H1 (cell line): ENCODE results near the gene SLC28A1. TPM values are rescaled to one million over a fixed set of nuclear protein-coding genes. Genes with fewer than 3 reads are reported as not detected.

Source experiments
- CTCF ChIA-PET: fragments of 300-600 bp; sonication (Branson Sonifier 250); formaldehyde crosslinking; loops from one replicate; lab custom pipeline; 2021; ENCODE audit not compliant: partially characterized antibody; lab: Charles Lee
- POLR2A ChIA-PET: fragments of 300-600 bp; sonication (Branson Sonifier 250); formaldehyde crosslinking; loops from one replicate; lab custom pipeline; 2021; ENCODE audit warnings: inconsistent platforms; ENCODE audit not compliant: partially characterized antibody; lab: Charles Lee
- DNase-seq, 2 experiments: peaks; one replicate each; pipeline versions ENCODE4 v3.0.0 to v3.0.0-alpha.2; 2010 to 2022; ENCODE audit warnings: low spot score in 2 of 2, low read depth in 1 of 2, mixed read lengths in 1 of 2
- FAIRE-seq: peaks from 2 replicates; lab custom pipeline; 2011; peaks lifted over from hg19 to GRCh38; lab: Jason Lieb, UNC
- H2AFZ ChIP-seq: 2 replicates; pipeline ENCODE4 v1.8.1; 2012; ENCODE audit warnings: low read length, inconsistent platforms
- H2AK5ac ChIP-seq: 2 replicates; pipeline ENCODE4 v1.6.1; 2013; ENCODE audit warnings: low read depth, low read length
- H2BK120ac ChIP-seq: replicated peaks from 2 replicates; pipeline ENCODE3; 2013; ENCODE audit warnings: low read depth, low read length, inconsistent platforms
- H2BK12ac ChIP-seq: 2 replicates; pipeline ENCODE4 v1.6.1; 2013; ENCODE audit warnings: low read depth, low read length
- H2BK15ac ChIP-seq: 2 replicates; pipeline ENCODE4 v1.6.1; 2013; ENCODE audit warnings: low read length
- H2BK20ac ChIP-seq: 2 replicates; pipeline ENCODE4 v1.6.1; 2013; ENCODE audit warnings: low read length
- H2BK5ac ChIP-seq: 2 replicates; pipeline ENCODE4 v1.6.1; 2013; ENCODE audit warnings: low read depth, low read length
- H3K14ac ChIP-seq: 2 replicates; pipeline ENCODE4 v1.6.1; 2013; ENCODE audit warnings: inconsistent platforms; ENCODE audit not compliant: insufficient read length
- H3K18ac ChIP-seq: 2 replicates; pipeline ENCODE4 v1.6.1; 2013; ENCODE audit warnings: low read length; ENCODE audit errors: extremely low read depth
- H3K23ac ChIP-seq: 2 replicates; pipeline ENCODE4 v1.6.1; 2013; ENCODE audit warnings: inconsistent platforms; ENCODE audit not compliant: insufficient read length
- H3K23me2 ChIP-seq: 2 replicates; pipeline ENCODE4 v1.6.1; 2013; ENCODE audit warnings: low read depth, low read length
- H3K27ac ChIP-seq: 2 replicates; pipeline ENCODE4 v1.6.1; 2011; ENCODE audit warnings: low read depth, low read length, inconsistent platforms
- H3K27me3 ChIP-seq, 4 experiments: replicated peaks in 1 of 4; 1 replicate in 1 of 4; 2 replicates in 3 of 4; pipeline versions ENCODE4 v1.6.1 to v1.8.1; 2011 to 2013; ENCODE audit warnings: low read length in 3 of 4, mild to moderate bottlenecking in 3 of 4, inconsistent platforms in 2 of 4, mixed read lengths in 2 of 4, moderate library complexity in 1 of 4; ENCODE audit not compliant: control insufficient read depth in 3 of 4, insufficient read depth in 3 of 4; ENCODE audit errors: extremely low read depth in 1 of 4
- H3K36me3 ChIP-seq, 4 experiments: 2 replicates each; pipeline versions ENCODE4 v1.6.1 to v1.8.1; 2011 to 2013; ENCODE audit warnings: mild to moderate bottlenecking in 4 of 4, low read length in 3 of 4, moderate library complexity in 2 of 4, control low read depth in 1 of 4, inconsistent platforms in 1 of 4; ENCODE audit not compliant: insufficient read depth in 4 of 4, control insufficient read depth in 2 of 4
- H3K4ac ChIP-seq: replicated peaks from 2 replicates; pipeline ENCODE3; 2013; ENCODE audit warnings: low read length, low read depth, mixed read lengths, inconsistent platforms; ENCODE audit not compliant: insufficient read length
- H3K4me1 ChIP-seq, 4 experiments: replicated peaks in 1 of 4; 1 replicate in 1 of 4; 2 replicates in 3 of 4; pipeline versions ENCODE4 v1.6.1 to v1.8.1; 2011 to 2013; ENCODE audit warnings: low read length in 3 of 4, inconsistent platforms in 2 of 4, mixed read lengths in 1 of 4; ENCODE audit not compliant: insufficient read depth in 4 of 4, control insufficient read depth in 3 of 4
- H3K4me2 ChIP-seq, 2 experiments: 2 replicates each; pipeline versions ENCODE4 v1.6.1 to v1.8.1; 2011 to 2013; ENCODE audit warnings: low read depth in 2 of 2, low read length in 2 of 2, control low read depth in 1 of 2, inconsistent platforms in 1 of 2, mild to moderate bottlenecking in 1 of 2; ENCODE audit not compliant: insufficient read depth in 1 of 2
- H3K4me3 ChIP-seq, 4 experiments: fragments of 200-600, 300-600 bp in 1 of 4; sonication (generic), shearing (Covaris generic), sonication (Bioruptor Twin) in 1 of 4; 2 replicates each; pipeline versions ENCODE4 v1.5.1 to v1.8.1; 2011 to 2016; ENCODE audit warnings: low read length in 4 of 4, low read depth in 3 of 4, control low read depth in 2 of 4, inconsistent platforms in 2 of 4, mild to moderate bottlenecking in 2 of 4, mixed read lengths in 1 of 4, moderate library complexity in 1 of 4; ENCODE audit not compliant: insufficient read depth in 2 of 4; ENCODE audit errors: extremely low read depth in 1 of 4
- H3K56ac ChIP-seq: replicated peaks from 2 replicates; pipeline ENCODE3; 2013; ENCODE audit warnings: low read depth, mild to moderate bottlenecking, mixed read lengths, low read length, inconsistent platforms; ENCODE audit not compliant: insufficient read length
- H3K79me1 ChIP-seq: 2 replicates; pipeline ENCODE4 v1.6.1; 2013; ENCODE audit warnings: low read depth, low read length, control low read depth
- H3K79me2 ChIP-seq, 2 experiments: 2 replicates each; pipeline versions ENCODE4 v1.6.1 to v1.8.1; 2012 to 2013; ENCODE audit warnings: low read length in 2 of 2, mild to moderate bottlenecking in 2 of 2, inconsistent platforms in 1 of 2; ENCODE audit not compliant: insufficient read depth in 2 of 2, control insufficient read depth in 1 of 2
- H3K9ac ChIP-seq, 4 experiments: replicated peaks in 1 of 4; 1 replicate in 1 of 4; 2 replicates in 3 of 4; pipeline versions ENCODE4 v1.6.1 to v1.8.1; 2011 to 2013; ENCODE audit warnings: low read depth in 3 of 4, low read length in 3 of 4, control low read depth in 2 of 4, mild to moderate bottlenecking in 2 of 4, moderate library complexity in 2 of 4, inconsistent platforms in 1 of 4; ENCODE audit errors: extremely low read depth in 1 of 4
- H3K9me3 ChIP-seq, 2 experiments: 2 replicates each; pipeline versions ENCODE4 v1.6.1 to v1.8.1; 2012 to 2013; ENCODE audit warnings: mild to moderate bottlenecking in 2 of 2, moderate library complexity in 2 of 2, control low read depth in 1 of 2, inconsistent platforms in 1 of 2, low read depth in 1 of 2, low read length in 1 of 2, mixed read lengths in 1 of 2; ENCODE audit not compliant: insufficient read depth in 2 of 2
- H4K20me1 ChIP-seq, 2 experiments: replicated peaks in 1 of 2; 2 replicates each; pipeline versions ENCODE3 to v1.8.1; 2011 to 2013; ENCODE audit warnings: inconsistent platforms in 2 of 2, low read length in 2 of 2, mild to moderate bottlenecking in 1 of 2; ENCODE audit not compliant: insufficient read depth in 2 of 2, control insufficient read depth in 1 of 2
- H4K5ac ChIP-seq: 2 replicates; pipeline ENCODE4 v1.6.1; 2013; ENCODE audit warnings: low read length, low read depth, mixed read lengths, inconsistent platforms; ENCODE audit not compliant: insufficient read length
- H4K8ac ChIP-seq: 2 replicates; pipeline ENCODE4 v1.8.0; 2013; ENCODE audit warnings: mild to moderate bottlenecking, moderate library complexity, low read length, inconsistent platforms; ENCODE audit not compliant: insufficient read depth; ENCODE audit errors: extremely low read depth
- H4K91ac ChIP-seq: replicated peaks from 2 replicates; pipeline ENCODE3; 2013; ENCODE audit warnings: low read length, mixed read lengths, inconsistent platforms; ENCODE audit not compliant: insufficient read length
- WGBS, 2 experiments: shearing (Covaris generic) in 1 of 2; methylation state at CpG; one replicate each; pipeline versions ENCODE4 v1.1.6 to v1.1.7; 2013 to 2015; ENCODE audit warnings: low lambda C conversion rate in 2 of 2, mixed read lengths in 2 of 2, inconsistent platforms in 1 of 2, low coverage in 1 of 2, missing lambda C conversion rate in 1 of 2; ENCODE audit not compliant: insufficient replicate concordance in 2 of 2, insufficient coverage in 1 of 2, insufficient read length in 1 of 2; ENCODE audit errors: extremely low coverage in 1 of 2, missing lambda C conversion rate in 1 of 2; 5-methylcytosine and 5-hydroxymethylcytosine counted together
- polyA plus RNA-seq, 7 experiments: library from polyadenylated mRNA; depleted of rRNA in 3 of 7; stranded (reverse) in 5 of 7; unstranded in 2 of 7; fragments of >200 nt in 5 of 7; fragments of 200-250 nt in 2 of 7; gene quantifications; 1 replicate in 5 of 7; 2 replicates in 1 of 7; 4 replicates in 1 of 7; pipeline versions ENCODE4 v1.2.1 to v1.2.3, GENCODE V29; 2011 to 2013; ENCODE audit warnings: missing spikeins in 2 of 7, mixed read lengths in 2 of 7
- total RNA-seq: library from RNA; stranded (reverse); fragmentation: NEBNext Ultra II Directional; extraction: Animal tissue kit (Norgen Biotek cat#: 25700); gene quantifications from 2 replicates; pipeline ENCODE4 v1.2.1, GENCODE V29; 2021

The SLC28A1 gene
- total and polyA plus RNA-seq, 2 of the 8 experiments (the other 6 are each of a cell fraction or from before 2014, with no cell fraction given), result 0.09 TPM; not detected in 1

GRCh38 chr15:84894736-84895425, 10.4 kb downstream of the SLC28A1 start:
- H3K4ac ChIP-seq, result no peak overlapping the region
- no peaks in the 10 kb centered on the region for H3K36me3 ChIP-seq
- no peak overlapping the region for H3K23ac ChIP-seq
- FAIRE-seq (no peak), DNase-seq (no peak)
- H2AFZ ChIP-seq, result peak overlapping the region; percentile 81; the same call in 1 of the 2 replicates
- H4K91ac ChIP-seq, result no peak overlapping the region
- ChIA-PET CTCF (interaction anchor here (0.9 kb wide), 1 partner anchor 15 kb away, joined by 3 read pairs; no protein-coding TSS in a partner anchor), POLR2A (interaction anchor here (0.8 kb wide), 1 partner anchor 11 kb away, joined by 3 read pairs; no protein-coding TSS in a partner anchor)
- no peak overlapping the region for H2BK120ac ChIP-seq
- no peak overlapping the region for H3K4me2 ChIP-seq
- no peaks in the 10 kb centered on the region for H3K79me1 ChIP-seq
- no peaks in the 10 kb centered on the region for H4K20me1 ChIP-seq
- 88% methylated on average over 12 of the region's 12 CpGs; no CpG with 5 or more reads in 1 of the 2 experiments for WGBS, 2 experiments
- no peak overlapping the region for H3K56ac ChIP-seq
- H3K9ac ChIP-seq, result no peak overlapping the region
- H3K4me1 ChIP-seq, result no peaks in the 10 kb centered on the region; a peak in 2 of 7 replicates
- H2BK12ac ChIP-seq, result no peak overlapping the region
- H4K8ac ChIP-seq, result peak overlapping the region; percentile 57; the same call in 1 of the 2 replicates
- H4K5ac ChIP-seq, result no peak overlapping the region
- H3K14ac ChIP-seq, result no peak overlapping the region
- no peaks in the 10 kb centered on the region for H3K23me2 ChIP-seq
- H3K27me3 ChIP-seq, result 0 out of 7 replicates have a peak, but pooled peaks cover 0 to 3% (median 0%) of the 10 kb centered on the region in 4 experiments
- no peak overlapping the region for H3K27ac ChIP-seq
- H2BK15ac ChIP-seq, result no peak overlapping the region
- no peak overlapping the region for H2AK5ac ChIP-seq
- no peak overlapping the region; the same call in 1 of the 2 replicates for H3K18ac ChIP-seq
- no peaks in the 10 kb centered on the region for H3K9me3 ChIP-seq
- no peak overlapping the region for H3K4me3 ChIP-seq
- H3K79me2 ChIP-seq, result no peaks in the 10 kb centered on the region
- no peak overlapping the region for H2BK5ac ChIP-seq
- no peak overlapping the region for H2BK20ac ChIP-seq
